MM.1S (cell line): Measurements from ENCODE around the gene PMM2.

Experiments
- EZH2phosphoT487 ChIP-seq: fragments of 300-600 bp; sonication (generic); IDR thresholded peaks from 2 replicates; pipeline ENCODE4 v1.6.1; 2018; ENCODE audit warnings: antibody characterized with exemption, low read length
- TF ChIP-seq, protein P1 (sequence below): fragments of 300-600 bp; sonication (generic); IDR thresholded peaks from 2 replicates; pipeline ENCODE4 v1.5.1; 2016; ENCODE audit warnings: antibody characterized with exemption, low read length, mixed read lengths

DNA sequence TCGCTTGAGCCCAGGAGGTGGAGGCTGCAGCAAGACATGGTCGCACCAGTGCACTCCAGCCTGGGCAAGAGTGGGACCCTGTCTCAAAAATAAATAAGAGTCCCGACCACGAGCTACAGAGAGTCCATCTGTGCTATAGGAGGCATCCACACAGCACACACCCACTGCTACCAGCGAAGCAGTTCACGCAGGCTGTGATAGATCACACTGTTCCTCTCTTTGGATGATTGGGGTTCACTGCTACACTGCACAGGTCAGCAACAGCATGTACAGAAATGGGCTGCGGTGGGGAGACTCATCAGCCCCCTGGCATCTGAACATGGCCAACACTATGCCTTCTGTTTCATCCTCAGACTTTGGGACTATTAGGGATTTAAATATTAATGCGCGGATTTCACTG is 33.8 kb downstream of the PMM2 start:
- TF ChIP-seq EZH2phosphoT487: no peak
- TF ChIP-seq, protein P1, sequence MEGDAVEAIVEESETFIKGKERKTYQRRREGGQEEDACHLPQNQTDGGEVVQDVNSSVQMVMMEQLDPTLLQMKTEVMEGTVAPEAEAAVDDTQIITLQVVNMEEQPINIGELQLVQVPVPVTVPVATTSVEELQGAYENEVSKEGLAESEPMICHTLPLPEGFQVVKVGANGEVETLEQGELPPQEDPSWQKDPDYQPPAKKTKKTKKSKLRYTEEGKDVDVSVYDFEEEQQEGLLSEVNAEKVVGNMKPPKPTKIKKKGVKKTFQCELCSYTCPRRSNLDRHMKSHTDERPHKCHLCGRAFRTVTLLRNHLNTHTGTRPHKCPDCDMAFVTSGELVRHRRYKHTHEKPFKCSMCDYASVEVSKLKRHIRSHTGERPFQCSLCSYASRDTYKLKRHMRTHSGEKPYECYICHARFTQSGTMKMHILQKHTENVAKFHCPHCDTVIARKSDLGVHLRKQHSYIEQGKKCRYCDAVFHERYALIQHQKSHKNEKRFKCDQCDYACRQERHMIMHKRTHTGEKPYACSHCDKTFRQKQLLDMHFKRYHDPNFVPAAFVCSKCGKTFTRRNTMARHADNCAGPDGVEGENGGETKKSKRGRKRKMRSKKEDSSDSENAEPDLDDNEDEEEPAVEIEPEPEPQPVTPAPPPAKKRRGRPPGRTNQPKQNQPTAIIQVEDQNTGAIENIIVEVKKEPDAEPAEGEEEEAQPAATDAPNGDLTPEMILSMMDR: no peak
